Ovary (tissue), 3 donors: ENCODE results near the gene PMS2.

Experiments
- CTCF ChIP-seq, 3 donors: fragments of 450-650 bp in 2 of 3; fragments of 200-600 bp in 1 of 3; IDR thresholded peaks; one replicate each; pipeline versions ENCODE4 v1.5.1 to v1.8.0; 2016 to 2022; ENCODE audit warnings: antibody characterized with exemption in 3 of 3, mild to moderate bottlenecking in 1 of 3
- EP300 ChIP-seq: sonication (generic); formaldehyde crosslinking; IDR thresholded peaks from one replicate; pipeline ENCODE4 v1.6.1; 2017; ENCODE audit warnings: antibody characterized with exemption
- donor health status: DM: no; HTN: no; CAD: no.

DNA sequence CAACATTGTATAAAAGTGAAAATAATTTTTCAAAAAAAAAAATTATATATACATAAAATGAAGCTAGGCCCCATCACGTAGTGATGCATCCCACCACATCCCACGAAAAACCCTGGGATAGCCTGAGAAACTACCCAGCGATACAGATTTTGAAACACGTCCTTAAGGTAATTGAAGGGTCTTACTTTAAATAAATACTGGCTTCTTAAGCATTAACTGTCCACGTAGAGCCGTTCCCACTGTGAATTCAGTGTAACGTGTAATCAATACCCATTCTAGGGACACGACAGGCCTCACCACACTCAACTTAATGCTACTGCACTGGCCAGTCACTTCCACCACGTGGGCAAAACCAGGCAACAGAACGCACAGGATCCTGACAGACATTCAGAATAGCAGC, 26.3 kb upstream of the PMS2 start:
- TF ChIP-seq CTCF (IDR thresholded peaks at IDR 0.05): no peak
- no peak for TF ChIP-seq EP300
